Measurements from ENCODE around the gene PIGR. TPM values are rescaled to one million over a fixed set of nuclear protein-coding genes. Genes with fewer than 3 reads are reported as not detected.

PIGR gene
- total and polyA plus RNA-seq, 9 of the 15 experiments (the other 6 are each of a cell fraction or from before 2014, with no cell fraction given) = 0.01 to 1.5 (median 0.03) TPM; not detected in 4

GRCh38 chr1:206923009-206923960, 23.0 kb downstream of the PIGR start (continued):
- TF ChIP-seq TSHZ1 (CRISPR knock-in tag; IDR thresholded peaks at IDR 0.05) = no peak
- TF ChIP-seq CBX5 (IDR thresholded peaks at IDR 0.05; ENCODE audit: borderline replicate concordance, low read depth) = no peak
- no peak for TF ChIP-seq POLR2A (conservative IDR thresholded peaks at IDR 0.05)
- TF ChIP-seq ILF3 (IDR thresholded peaks at IDR 0.05; ENCODE audit: borderline replicate concordance) = no peak
- TF ChIP-seq HMBOX1 (IDR thresholded peaks at IDR 0.05) = no peak
- TF ChIP-seq CHD7 (IDR thresholded peaks at IDR 0.05; ENCODE audit: low read depth, low read length) = no peak
- no peak for TF ChIP-seq NFE2L1 (tag; IDR thresholded peaks at IDR 0.05; ENCODE audit: borderline replicate concordance, low read depth)
- no peak for TF ChIP-seq TAF7 (tag; IDR thresholded peaks at IDR 0.05)
- TF ChIP-seq HSF4 (CRISPR knock-in tag; IDR thresholded peaks at IDR 0.05; ENCODE audit: borderline replicate concordance) = no peak
- TF ChIP-seq EWSR1 (IDR thresholded peaks at IDR 0.05; ENCODE audit: borderline replicate concordance, low read depth, partially characterized antibody) = no peak
- no peak for TF ChIP-seq ZNF431 (CRISPR knock-in tag; IDR thresholded peaks at IDR 0.05)
